HepG2 (cell line): ENCODE data around the gene ABHD2. TPM values are rescaled to one million over a fixed set of nuclear protein-coding genes. Genes with fewer than 3 reads are reported as not detected.

ENCODE experiments used
- AHDC1 ChIP-seq: sonication (generic); formaldehyde crosslinking; IDR thresholded peaks from 2 replicates; pipeline ENCODE4 v1.5.1; 2020; ENCODE audit warnings: mild to moderate bottlenecking, missing genetic modification reagents, borderline replicate concordance
- CAMTA2 ChIP-seq: sonication (generic); formaldehyde crosslinking; IDR thresholded peaks from 2 replicates; pipeline ENCODE4 v1.4.0; 2020; ENCODE audit warnings: mild to moderate bottlenecking, missing genetic modification reagents, borderline replicate concordance
- CCDC6 ChIP-seq: sonication (generic); formaldehyde crosslinking; IDR thresholded peaks from 2 replicates; pipeline ENCODE4 v1.8.1; 2022; ENCODE audit warnings: mild to moderate bottlenecking, missing genetic modification reagents, moderate library complexity
- FOXA3 ChIP-seq: IDR thresholded peaks from 2 replicates; pipeline ENCODE4 v1.6.1; 2016; ENCODE audit warnings: missing genetic modification reagents, missing compliant biosample characterization
- PAXIP1 ChIP-seq: sonication (generic); formaldehyde crosslinking; conservative IDR thresholded peaks from 2 replicates; pipeline ENCODE4 v1.4.0; 2020; ENCODE audit warnings: mild to moderate bottlenecking, missing genetic modification reagents, moderate library complexity
- RARA ChIP-seq: IDR thresholded peaks from 2 replicates; pipeline ENCODE4 v1.6.1; 2016; ENCODE audit warnings: missing genetic modification reagents, missing compliant biosample characterization
- TFAP4 ChIP-seq: sonication (generic); IDR thresholded peaks from 2 replicates; pipeline ENCODE4 v1.6.1; 2016; ENCODE audit warnings: low read depth, borderline replicate concordance
- ZC3H13 ChIP-seq: sonication (generic); formaldehyde crosslinking; IDR thresholded peaks from 2 replicates; pipeline ENCODE4 v1.8.1; 2023; ENCODE audit warnings: mild to moderate bottlenecking, missing genetic modification reagents, moderate library complexity
- ZNF34 ChIP-seq: sonication (generic); formaldehyde crosslinking; IDR thresholded peaks from 2 replicates; pipeline ENCODE4 v1.4.0; 2020; ENCODE audit warnings: mild to moderate bottlenecking, missing genetic modification reagents, borderline replicate concordance
- polyA plus RNA-seq, 8 experiments: library from polyadenylated mRNA; depleted of rRNA in 3 of 8; stranded (reverse) in 7 of 8; unstranded in 1 of 8; fragments of >200 nt; fragmentation: Illumina TruSeq in 4 of 8; extraction: Trizol in 4 of 8; gene quantifications; 2 replicates each; pipeline versions ENCODE4 v1.2.1 to v1.2.3, GENCODE V29; 2011 to 2016; ENCODE audit warnings: low read depth in 4 of 8, missing spikeins in 1 of 8, mixed read lengths in 1 of 8; ENCODE audit not compliant: insufficient read depth in 1 of 8
- total RNA-seq, 5 experiments: library from RNA; depleted of rRNA; stranded (reverse); fragments of >200 nt; fragmentation: Illumina TruSeq; extraction: Trizol; gene quantifications; 2 replicates each; pipeline ENCODE4 v1.2.3, GENCODE V29; 2016; ENCODE audit warnings: low read depth in 1 of 5
- TF ChIP-seq, protein P1 (sequence below): sonication (generic); formaldehyde crosslinking; IDR thresholded peaks from 2 replicates; pipeline ENCODE4 v1.4.0; 2020; ENCODE audit warnings: missing genetic modification reagents, borderline replicate concordance
- TF ChIP-seq, protein P2 (sequence below), 2 experiments: sonication (generic) in 1 of 2; formaldehyde crosslinking in 1 of 2; IDR thresholded peaks; 2 replicates each; pipeline versions ENCODE4 v1.4.0 to v1.6.1; 2018 to 2020; ENCODE audit warnings: missing genetic modification reagents in 2 of 2, borderline replicate concordance in 1 of 2, low read depth in 1 of 2, mild to moderate bottlenecking in 1 of 2, missing biosample characterization in 1 of 2
- TF ChIP-seq, protein P3 (sequence below): sonication (generic); formaldehyde crosslinking; IDR thresholded peaks from 2 replicates; pipeline ENCODE4 v1.4.0; 2020; ENCODE audit warnings: mild to moderate bottlenecking, missing genetic modification reagents

Gene ABHD2
- total and polyA plus RNA-seq, 2 of the 13 experiments (the other 11 are each of a cell fraction or from before 2014, with no cell fraction given), result 14.8 to 22.4 TPM

DNA sequence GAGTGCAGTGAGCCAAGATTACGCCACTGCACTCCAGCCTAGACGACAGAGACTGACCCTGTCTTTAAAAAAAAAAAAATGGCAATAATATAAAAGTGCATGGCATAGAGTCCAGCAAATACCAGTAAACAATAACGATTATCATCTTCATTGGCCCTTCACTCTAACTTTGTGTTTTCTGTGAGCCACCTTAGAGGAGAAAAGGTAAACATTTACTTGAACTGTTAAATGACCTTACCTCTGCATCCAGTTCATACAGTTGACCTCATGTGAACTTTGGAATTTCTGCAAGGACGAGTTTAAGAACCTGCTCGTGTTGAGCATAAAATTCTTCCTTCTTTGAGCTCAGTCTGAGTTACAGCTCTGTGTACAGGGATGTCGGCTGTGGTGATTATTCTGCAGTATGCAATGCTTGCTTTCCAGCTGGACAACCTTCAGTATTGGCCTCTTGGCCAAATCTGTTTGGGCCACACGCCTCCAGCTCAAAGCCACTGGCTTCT lies 76.5 kb downstream of the ABHD2 start (continued):
- TF ChIP-seq, protein P1, sequence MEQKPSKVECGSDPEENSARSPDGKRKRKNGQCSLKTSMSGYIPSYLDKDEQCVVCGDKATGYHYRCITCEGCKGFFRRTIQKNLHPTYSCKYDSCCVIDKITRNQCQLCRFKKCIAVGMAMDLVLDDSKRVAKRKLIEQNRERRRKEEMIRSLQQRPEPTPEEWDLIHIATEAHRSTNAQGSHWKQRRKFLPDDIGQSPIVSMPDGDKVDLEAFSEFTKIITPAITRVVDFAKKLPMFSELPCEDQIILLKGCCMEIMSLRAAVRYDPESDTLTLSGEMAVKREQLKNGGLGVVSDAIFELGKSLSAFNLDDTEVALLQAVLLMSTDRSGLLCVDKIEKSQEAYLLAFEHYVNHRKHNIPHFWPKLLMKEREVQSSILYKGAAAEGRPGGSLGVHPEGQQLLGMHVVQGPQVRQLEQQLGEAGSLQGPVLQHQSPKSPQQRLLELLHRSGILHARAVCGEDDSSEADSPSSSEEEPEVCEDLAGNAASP (CRISPR knock-in tag), result peak; percentile 95
- TF ChIP-seq CAMTA2 (CRISPR knock-in tag) (no peak), ZC3H13 (CRISPR knock-in tag) (no peak), ZNF34 (CRISPR knock-in tag) (no peak), AHDC1 (0 out of 2 replicates have a peak, but pooled peaks have one; percentile 30), PAXIP1 (CRISPR knock-in tag) (peak; percentile 75), TFAP4 (peak; percentile 33; the same call in 1 of the 2 replicates), CCDC6 (CRISPR knock-in tag) (no peak), RARA (CRISPR knock-in tag) (peak; percentile 82), FOXA3 (CRISPR knock-in tag) (peak; percentile 57)
- TF ChIP-seq, protein P2, sequence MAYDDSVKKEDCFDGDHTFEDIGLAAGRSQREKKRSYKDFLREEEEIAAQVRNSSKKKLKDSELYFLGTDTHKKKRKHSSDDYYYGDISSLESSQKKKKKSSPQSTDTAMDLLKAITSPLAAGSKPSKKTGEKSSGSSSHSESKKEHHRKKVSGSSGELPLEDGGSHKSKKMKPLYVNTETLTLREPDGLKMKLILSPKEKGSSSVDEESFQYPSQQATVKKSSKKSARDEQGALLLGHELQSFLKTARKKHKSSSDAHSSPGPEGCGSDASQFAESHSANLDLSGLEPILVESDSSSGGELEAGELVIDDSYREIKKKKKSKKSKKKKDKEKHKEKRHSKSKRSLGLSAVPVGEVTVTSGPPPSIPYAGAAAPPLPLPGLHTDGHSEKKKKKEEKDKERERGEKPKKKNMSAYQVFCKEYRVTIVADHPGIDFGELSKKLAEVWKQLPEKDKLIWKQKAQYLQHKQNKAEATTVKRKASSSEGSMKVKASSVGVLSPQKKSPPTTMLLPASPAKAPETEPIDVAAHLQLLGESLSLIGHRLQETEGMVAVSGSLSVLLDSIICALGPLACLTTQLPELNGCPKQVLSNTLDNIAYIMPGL (CRISPR knock-in tag; IDR thresholded peaks at IDR 0.05; ENCODE audit: borderline replicate concordance in 1 of 2, low read depth in 1 of 2), result no peak
- TF ChIP-seq, protein P3, sequence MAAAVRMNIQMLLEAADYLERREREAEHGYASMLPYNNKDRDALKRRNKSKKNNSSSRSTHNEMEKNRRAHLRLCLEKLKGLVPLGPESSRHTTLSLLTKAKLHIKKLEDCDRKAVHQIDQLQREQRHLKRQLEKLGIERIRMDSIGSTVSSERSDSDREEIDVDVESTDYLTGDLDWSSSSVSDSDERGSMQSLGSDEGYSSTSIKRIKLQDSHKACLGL (CRISPR knock-in tag), result no peak
